HEK293 (cell line): ENCODE measurements around the gene KLHL17.

Experiments
- CTCF ChIA-PET: fragments of 350-600 bp; formaldehyde crosslinking; extraction: SDS; loops from one replicate; lab custom pipeline; 2021; ENCODE audit warnings: antibody characterized with exemption; lab: Yijun Ruan, JAX
- POLR2A ChIA-PET: fragments of 300-600 bp; formaldehyde crosslinking; extraction: SDS; loops from one replicate; lab custom pipeline; 2020; ENCODE audit warnings: antibody characterized with exemption, inconsistent platforms; lab: Yijun Ruan, JAX
- H3K27ac ChIP-seq: fragments of 200-500 bp; sonication (Bioruptor generic); 2 replicates; pipeline ENCODE4 v1.5.1; 2014; ENCODE audit warnings: low read depth, low read length, control low read depth, inconsistent platforms; ENCODE audit errors: extremely low read depth
- H3K36me3 ChIP-seq, 2 experiments: fragments of 200-500 bp in 1 of 2; sonication (Bioruptor generic) in 1 of 2; 1 replicate in 1 of 2; 2 replicates in 1 of 2; pipeline ENCODE4 v1.5.1; 2014 to 2017; ENCODE audit warnings: inconsistent platforms in 2 of 2, low read length in 2 of 2; ENCODE audit not compliant: control insufficient read depth in 2 of 2, insufficient read depth in 1 of 2
- H3K4me1 ChIP-seq: fragments of 200-500 bp; sonication (Bioruptor generic); 2 replicates; pipeline ENCODE4 v1.5.1; 2014; ENCODE audit warnings: mild to moderate bottlenecking, low read length, inconsistent platforms; ENCODE audit not compliant: control insufficient read depth, insufficient read depth
- H3K4me3 ChIP-seq: 2 replicates; pipeline ENCODE4 v1.5.1; 2011; ENCODE audit warnings: low read depth, mild to moderate bottlenecking, control low read depth, low read length, moderate library complexity
- H3K9me3 ChIP-seq: fragments of 200-500 bp; sonication (Bioruptor generic); 2 replicates; pipeline ENCODE4 v1.5.1; 2014; ENCODE audit warnings: low read depth, low read length, inconsistent platforms; ENCODE audit not compliant: control insufficient read depth, insufficient read depth
- IKZF3 ChIP-seq: fragments of 450-650 bp; IDR thresholded peaks from 2 replicates; pipeline ENCODE4 v1.5.0; 2018; ENCODE audit warnings: missing biosample characterization, mild to moderate bottlenecking, missing genetic modification characterization, moderate library complexity
- KLF1 ChIP-seq: fragments of 450-650 bp; formaldehyde crosslinking; IDR thresholded peaks from 2 replicates; pipeline ENCODE4 v1.5.1; 2016; ENCODE audit warnings: missing biosample characterization, missing genetic modification characterization
- KLF8 ChIP-seq: fragments of 450-650 bp; formaldehyde crosslinking; IDR thresholded peaks from 2 replicates; pipeline ENCODE4 v1.5.1; 2016; ENCODE audit warnings: missing biosample characterization, missing genetic modification characterization
- OVOL3 ChIP-seq: fragments of 450-650 bp; formaldehyde crosslinking; IDR thresholded peaks from 2 replicates; pipeline ENCODE4 v1.5.1; 2016; ENCODE audit warnings: missing biosample characterization, missing genetic modification characterization
- SCRT1 ChIP-seq: fragments of 450-650 bp; formaldehyde crosslinking; IDR thresholded peaks from 2 replicates; pipeline ENCODE4 v1.5.1; 2016; ENCODE audit warnings: missing biosample characterization, missing genetic modification characterization, borderline replicate concordance
- ZBTB1 ChIP-seq: fragments of 450-650 bp; formaldehyde crosslinking; IDR thresholded peaks from 2 replicates; pipeline ENCODE4 v1.5.1; 2016; ENCODE audit warnings: missing biosample characterization, missing genetic modification characterization
- ZBTB10 ChIP-seq: fragments of 450-650 bp; formaldehyde crosslinking; IDR thresholded peaks from 2 replicates; pipeline ENCODE4 v1.5.1; 2016; ENCODE audit warnings: missing biosample characterization, missing genetic modification characterization
- ZBTB48 ChIP-seq: fragments of 450-650 bp; formaldehyde crosslinking; IDR thresholded peaks from 2 replicates; pipeline ENCODE4 v1.5.1; 2016; ENCODE audit warnings: missing biosample characterization, missing genetic modification characterization
- ZNF148 ChIP-seq: fragments of 450-650 bp; formaldehyde crosslinking; IDR thresholded peaks from 2 replicates; pipeline ENCODE4 v1.5.0; 2017; ENCODE audit warnings: missing biosample characterization, missing genetic modification characterization, borderline replicate concordance
- ZNF341 ChIP-seq: fragments of 450-650 bp; formaldehyde crosslinking; IDR thresholded peaks from 2 replicates; pipeline ENCODE4; 2016; ENCODE audit warnings: low read depth, missing biosample characterization, missing genetic modification characterization
- ZNF473 ChIP-seq: fragments of 450-650 bp; formaldehyde crosslinking; IDR thresholded peaks from 2 replicates; pipeline ENCODE4 v1.5.1; 2017; ENCODE audit warnings: missing biosample characterization, missing genetic modification characterization
- ZNF580 ChIP-seq: fragments of 450-650 bp; formaldehyde crosslinking; IDR thresholded peaks from 2 replicates; pipeline ENCODE4 v1.5.1; 2016; ENCODE audit warnings: missing biosample characterization, missing genetic modification characterization
- ZNF645 ChIP-seq: fragments of 450-650 bp; formaldehyde crosslinking; IDR thresholded peaks from 2 replicates; pipeline ENCODE4; 2016; ENCODE audit warnings: missing biosample characterization, missing genetic modification characterization
- ZNF677 ChIP-seq: fragments of 450-650 bp; IDR thresholded peaks from 2 replicates; pipeline ENCODE4 v1.5.0; 2018; ENCODE audit warnings: missing biosample characterization, mild to moderate bottlenecking, missing genetic modification characterization, moderate library complexity
- TF ChIP-seq, protein P1 (sequence below): fragments of 450-650 bp; formaldehyde crosslinking; IDR thresholded peaks from 2 replicates; pipeline ENCODE4 v1.5.1; 2016; ENCODE audit warnings: missing biosample characterization, missing genetic modification characterization, low read depth
- TF ChIP-seq, protein P2 (sequence below): fragments of 450-650 bp; IDR thresholded peaks from 2 replicates; pipeline ENCODE4 v1.5.1; 2018; ENCODE audit warnings: missing biosample characterization, missing genetic modification characterization
- TF ChIP-seq, protein P3 (sequence below): fragments of 450-650 bp; formaldehyde crosslinking; IDR thresholded peaks from 2 replicates; pipeline ENCODE4 v1.5.1; 2016; ENCODE audit warnings: missing biosample characterization, missing genetic modification characterization
- TF ChIP-seq, protein P4 (sequence below): fragments of 450-650 bp; formaldehyde crosslinking; IDR thresholded peaks from 2 replicates; pipeline ENCODE4 v1.5.1; 2017; ENCODE audit warnings: missing biosample characterization, missing genetic modification characterization

Gene KLHL17

GRCh38 chr1:927748-928147, 32.6 kb upstream of the KLHL17 start (continued):
- TF ChIP-seq SCRT1: no peak
- TF ChIP-seq, protein P1, sequence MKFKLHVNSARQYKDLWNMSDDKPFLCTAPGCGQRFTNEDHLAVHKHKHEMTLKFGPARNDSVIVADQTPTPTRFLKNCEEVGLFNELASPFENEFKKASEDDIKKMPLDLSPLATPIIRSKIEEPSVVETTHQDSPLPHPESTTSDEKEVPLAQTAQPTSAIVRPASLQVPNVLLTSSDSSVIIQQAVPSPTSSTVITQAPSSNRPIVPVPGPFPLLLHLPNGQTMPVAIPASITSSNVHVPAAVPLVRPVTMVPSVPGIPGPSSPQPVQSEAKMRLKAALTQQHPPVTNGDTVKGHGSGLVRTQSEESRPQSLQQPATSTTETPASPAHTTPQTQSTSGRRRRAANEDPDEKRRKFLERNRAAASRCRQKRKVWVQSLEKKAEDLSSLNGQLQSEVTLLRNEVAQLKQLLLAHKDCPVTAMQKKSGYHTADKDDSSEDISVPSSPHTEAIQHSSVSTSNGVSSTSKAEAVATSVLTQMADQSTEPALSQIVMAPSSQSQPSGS (tag by site-specific recombination): no peak
- TF ChIP-seq, protein P2, sequence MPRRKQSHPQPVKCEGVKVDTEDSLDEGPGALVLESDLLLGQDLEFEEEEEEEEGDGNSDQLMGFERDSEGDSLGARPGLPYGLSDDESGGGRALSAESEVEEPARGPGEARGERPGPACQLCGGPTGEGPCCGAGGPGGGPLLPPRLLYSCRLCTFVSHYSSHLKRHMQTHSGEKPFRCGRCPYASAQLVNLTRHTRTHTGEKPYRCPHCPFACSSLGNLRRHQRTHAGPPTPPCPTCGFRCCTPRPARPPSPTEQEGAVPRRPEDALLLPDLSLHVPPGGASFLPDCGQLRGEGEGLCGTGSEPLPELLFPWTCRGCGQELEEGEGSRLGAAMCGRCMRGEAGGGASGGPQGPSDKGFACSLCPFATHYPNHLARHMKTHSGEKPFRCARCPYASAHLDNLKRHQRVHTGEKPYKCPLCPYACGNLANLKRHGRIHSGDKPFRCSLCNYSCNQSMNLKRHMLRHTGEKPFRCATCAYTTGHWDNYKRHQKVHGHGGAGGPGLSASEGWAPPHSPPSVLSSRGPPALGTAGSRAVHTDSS (tag by site-specific recombination): no peak
- no peak for TF ChIP-seq ZNF473 (tag by site-specific recombination)
- TF ChIP-seq ZBTB48 (tag by site-specific recombination): peak; percentile 47
- no peak for TF ChIP-seq OVOL3 (tag by site-specific recombination)
- TF ChIP-seq ZBTB10 (tag by site-specific recombination): no peak
- TF ChIP-seq KLF1 (tag by site-specific recombination): peak; percentile 93
- TF ChIP-seq, protein P3, sequence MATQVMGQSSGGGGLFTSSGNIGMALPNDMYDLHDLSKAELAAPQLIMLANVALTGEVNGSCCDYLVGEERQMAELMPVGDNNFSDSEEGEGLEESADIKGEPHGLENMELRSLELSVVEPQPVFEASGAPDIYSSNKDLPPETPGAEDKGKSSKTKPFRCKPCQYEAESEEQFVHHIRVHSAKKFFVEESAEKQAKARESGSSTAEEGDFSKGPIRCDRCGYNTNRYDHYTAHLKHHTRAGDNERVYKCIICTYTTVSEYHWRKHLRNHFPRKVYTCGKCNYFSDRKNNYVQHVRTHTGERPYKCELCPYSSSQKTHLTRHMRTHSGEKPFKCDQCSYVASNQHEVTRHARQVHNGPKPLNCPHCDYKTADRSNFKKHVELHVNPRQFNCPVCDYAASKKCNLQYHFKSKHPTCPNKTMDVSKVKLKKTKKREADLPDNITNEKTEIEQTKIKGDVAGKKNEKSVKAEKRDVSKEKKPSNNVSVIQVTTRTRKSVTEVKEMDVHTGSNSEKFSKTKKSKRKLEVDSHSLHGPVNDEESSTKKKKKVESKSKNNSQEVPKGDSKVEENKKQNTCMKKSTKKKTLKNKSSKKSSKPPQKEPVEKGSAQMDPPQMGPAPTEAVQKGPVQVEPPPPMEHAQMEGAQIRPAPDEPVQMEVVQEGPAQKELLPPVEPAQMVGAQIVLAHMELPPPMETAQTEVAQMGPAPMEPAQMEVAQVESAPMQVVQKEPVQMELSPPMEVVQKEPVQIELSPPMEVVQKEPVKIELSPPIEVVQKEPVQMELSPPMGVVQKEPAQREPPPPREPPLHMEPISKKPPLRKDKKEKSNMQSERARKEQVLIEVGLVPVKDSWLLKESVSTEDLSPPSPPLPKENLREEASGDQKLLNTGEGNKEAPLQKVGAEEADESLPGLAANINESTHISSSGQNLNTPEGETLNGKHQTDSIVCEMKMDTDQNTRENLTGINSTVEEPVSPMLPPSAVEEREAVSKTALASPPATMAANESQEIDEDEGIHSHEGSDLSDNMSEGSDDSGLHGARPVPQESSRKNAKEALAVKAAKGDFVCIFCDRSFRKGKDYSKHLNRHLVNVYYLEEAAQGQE (tag by site-specific recombination): no peak
- no peak for TF ChIP-seq ZBTB1 (tag by site-specific recombination)

DNA sequence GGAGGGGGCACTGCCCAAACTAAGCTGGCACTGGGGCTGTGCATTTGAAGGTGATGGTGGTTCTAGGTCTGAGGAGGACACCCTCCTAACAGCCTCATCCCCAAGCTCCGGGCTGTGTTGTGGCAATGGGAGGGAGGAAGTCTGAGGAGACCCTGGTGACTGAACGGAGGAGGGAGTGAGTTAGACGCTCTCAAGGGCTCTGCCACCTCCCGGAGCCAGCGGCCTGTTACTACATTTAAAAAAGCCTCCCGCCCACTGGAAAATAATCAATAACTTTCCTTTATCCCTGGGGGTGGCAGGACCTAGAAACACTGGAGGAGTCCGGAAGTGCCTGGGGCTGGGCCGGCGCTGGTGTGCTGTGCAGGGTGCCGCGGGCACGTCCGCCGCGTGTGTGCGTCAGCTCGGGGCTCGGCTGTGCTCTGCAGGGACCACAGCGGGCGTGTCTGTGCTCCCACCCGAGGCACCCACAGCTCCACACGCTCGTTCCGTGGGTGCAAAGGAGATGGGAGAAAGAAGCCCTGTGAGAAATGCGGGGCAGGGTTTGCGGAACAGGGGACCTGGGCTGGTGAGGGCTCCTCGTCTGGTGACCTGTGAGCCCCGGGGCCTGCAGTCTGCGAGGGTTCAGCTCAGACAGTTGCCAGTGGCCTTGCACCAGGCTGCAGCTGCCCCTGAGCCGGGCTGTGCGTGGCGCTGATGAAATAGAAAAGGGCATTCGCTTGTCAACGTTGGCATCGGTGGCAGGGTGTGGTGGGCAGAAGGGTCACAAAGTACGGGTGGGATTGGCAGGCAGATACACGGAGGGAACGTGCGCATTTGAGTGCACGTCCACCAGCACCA, 31.3 kb upstream of the KLHL17 start:
- no peak overlapping the region for H3K4me3 ChIP-seq
- POLR2A ChIA-PET: interaction anchor here (0.6 to 6.5 kb wide), 4 partner anchors 9 to 344 kb away, joined by 3 to 111 read pairs (median 8); partner anchors contain the start of gene UBE2J2
- H3K36me3 ChIP-seq: peaks cover 0 to 65% of the 10 kb centered on the region in 2 experiments; a peak in 1 of 3 replicates
- peaks cover 16% of the 10 kb centered on the region for H3K4me1 ChIP-seq
- CTCF ChIA-PET: interaction anchor here (0.6 to 1.5 kb wide), 6 partner anchors 9 to 660 kb away, joined by 3 to 4 read pairs (median 3); no protein-coding TSS in a partner anchor
- no peaks in the 10 kb centered on the region for H3K9me3 ChIP-seq
- no peak overlapping the region for H3K27ac ChIP-seq
- TF ChIP-seq IKZF3 (tag by site-specific recombination) (0 out of 2 replicates have a peak, but pooled peaks have one; percentile 30), ZNF677 (tag by site-specific recombination) (0 out of 2 replicates have a peak, but pooled peaks have one; percentile 1), ZNF148 (tag by site-specific recombination) (no peak), ZNF580 (tag by site-specific recombination) (no peak), ZNF341 (peak; percentile 17; the same call in 1 of the 2 replicates), KLF8 (tag by site-specific recombination) (no peak), ZNF645 (tag by site-specific recombination) (no peak)
- TF ChIP-seq, protein P4, sequence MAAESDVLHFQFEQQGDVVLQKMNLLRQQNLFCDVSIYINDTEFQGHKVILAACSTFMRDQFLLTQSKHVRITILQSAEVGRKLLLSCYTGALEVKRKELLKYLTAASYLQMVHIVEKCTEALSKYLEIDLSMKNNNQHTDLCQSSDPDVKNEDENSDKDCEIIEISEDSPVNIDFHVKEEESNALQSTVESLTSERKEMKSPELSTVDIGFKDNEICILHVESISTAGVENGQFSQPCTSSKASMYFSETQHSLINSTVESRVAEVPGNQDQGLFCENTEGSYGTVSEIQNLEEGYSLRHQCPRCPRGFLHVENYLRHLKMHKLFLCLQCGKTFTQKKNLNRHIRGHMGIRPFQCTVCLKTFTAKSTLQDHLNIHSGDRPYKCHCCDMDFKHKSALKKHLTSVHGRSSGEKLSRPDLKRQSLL: peak; percentile 69
